AG04450 (cell line): ENCODE measurements around the gene SERTAD4. TPM values are rescaled to one million over a fixed set of nuclear protein-coding genes. Genes with fewer than 3 reads are reported as not detected.

Experiments
- CTCF ChIA-PET: fragments of 300-600, 350-600 bp; formaldehyde crosslinking; extraction: SDS; loops from one replicate; lab custom pipeline; 2022; ENCODE audit warnings: antibody characterized with exemption, inconsistent platforms; lab: Charles Lee
- POLR2A ChIA-PET: fragments of 350-600 bp; formaldehyde crosslinking; extraction: SDS; loops from one replicate; lab custom pipeline; 2021; ENCODE audit warnings: antibody characterized with exemption, inconsistent platforms; lab: Yijun Ruan, JAX
- DNase-seq: peaks from one replicate; pipeline ENCODE4 v3.0.0-alpha.2; 2011; ENCODE audit warnings: low read depth, low spot score
- H3K27ac ChIP-seq: one replicate; pipeline ENCODE4 v1.5.1; 2012; ENCODE audit warnings: low read depth, low read length, control low read depth
- H3K27me3 ChIP-seq: one replicate; pipeline ENCODE4 v1.6.0; 2012; ENCODE audit warnings: low read length; ENCODE audit not compliant: control insufficient read depth, insufficient read depth
- H3K4me3 ChIP-seq: 2 replicates; pipeline ENCODE4 v1.5.1; 2011; ENCODE audit warnings: mild to moderate bottlenecking, low read depth, low read length, control low read depth
- H3K9me3 ChIP-seq: 2 replicates; pipeline ENCODE4 v1.5.1; 2012; ENCODE audit warnings: low read length; ENCODE audit not compliant: control insufficient read depth, insufficient read depth
- CTCF ChIP-seq: IDR thresholded peaks from 2 replicates; pipeline ENCODE4 v1.5.1; 2011; ENCODE audit warnings: low read depth, low read length, control low read depth, inconsistent platforms
- polyA plus RNA-seq: library from polyadenylated mRNA; depleted of rRNA; stranded (reverse); fragments of >200 nt; gene quantifications from 2 replicates; pipeline ENCODE4 v1.2.3, GENCODE V29; 2011

Gene SERTAD4
- polyA plus RNA-seq, 1 experiment: 1.7 TPM

DNA sequence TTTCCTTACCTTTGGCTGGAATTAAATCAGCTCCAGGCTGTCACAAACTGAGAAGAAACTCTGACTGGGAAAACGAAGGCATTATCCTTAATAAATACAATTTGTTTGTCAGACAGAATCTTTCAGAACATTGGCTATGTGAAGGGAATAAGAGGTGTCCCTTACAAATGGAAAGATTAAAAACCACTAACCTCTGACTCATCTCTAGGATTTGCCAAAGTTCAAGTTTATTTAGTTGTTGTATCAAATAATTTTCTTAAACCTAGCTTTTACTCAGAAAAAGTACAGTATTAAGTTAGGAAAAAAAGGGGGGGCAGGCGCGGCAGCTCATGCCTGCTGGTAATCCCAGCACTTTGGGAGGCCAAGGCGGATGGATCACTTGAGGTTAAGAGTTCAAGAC lies 15.7 kb downstream of the SERTAD4 start:
- POLR2A ChIA-PET: no interaction called here
- CTCF ChIA-PET: interaction anchor here (1.2 to 1.7 kb wide), 2 partner anchors 17 to 425 kb away, joined by 5 to 7 read pairs; no protein-coding TSS in a partner anchor
- Histone ChIP-seq H3K4me3 (no peak overlapping the region), H3K27me3 (peaks cover 28% of the 10 kb centered on the region), H3K9me3 (peaks cover 3% of the 10 kb centered on the region; the same call in 1 of the 2 replicates), H3K27ac (no peak overlapping the region)
- no peak for DNase-seq
- no peak for TF ChIP-seq CTCF

- no peak for TF ChIP-seq CTCF
- H3K27me3 ChIP-seq: peaks cover 47% of the 10 kb centered on the region
- CTCF ChIA-PET: interaction anchor here (0.6 to 2.1 kb wide), 4 partner anchors 9 to 481 kb away, joined by 3 to 8 read pairs (median 4); no protein-coding TSS in a partner anchor
- POLR2A ChIA-PET: no interaction called here
- no peak overlapping the region for H3K27ac ChIP-seq
- peaks cover 3% of the 10 kb centered on the region; the same call in 1 of the 2 replicates for H3K9me3 ChIP-seq
- no peak for DNase-seq
- no peak overlapping the region for H3K4me3 ChIP-seq
These were observed 18.0 kb downstream of the SERTAD4 start for GRCh38 chr1:210250665-210250997.

- H3K27me3 ChIP-seq: peaks cover 52% of the 10 kb centered on the region
- TF ChIP-seq CTCF: no peak
- CTCF ChIA-PET: interaction anchor here (0.6 to 2.1 kb wide), 3 partner anchors 10 to 481 kb away, joined by 3 to 8 read pairs (median 6); no protein-coding TSS in a partner anchor
- no peak overlapping the region for H3K27ac ChIP-seq
- peaks cover 3% of the 10 kb centered on the region; the same call in 1 of the 2 replicates for H3K9me3 ChIP-seq
- peak overlapping the region; percentile 48 for H3K4me3 ChIP-seq
- DNase-seq: no peak
- POLR2A ChIA-PET: no interaction called here
These were observed 18.5 kb downstream of the SERTAD4 start for GRCh38 chr1:210250998-210251679.

GRCh38 chr1:210251680-210252490 lies 19.3 kb downstream of the SERTAD4 start:
- CTCF ChIA-PET: interaction anchor here (0.9 to 2.1 kb wide), 2 partner anchors 10 to 13 kb away, joined by 3 to 8 read pairs; no protein-coding TSS in a partner anchor
- TF ChIP-seq CTCF: no peak
- H3K4me3 ChIP-seq: peak overlapping the region; percentile 48

GRCh38 chr1:210252621-210253051 lies 20.0 kb downstream of the SERTAD4 start:
- Histone ChIP-seq H3K27me3 (peaks cover 54% of the 10 kb centered on the region), H3K4me3 (no peak overlapping the region), H3K27ac (no peak overlapping the region), H3K9me3 (peaks cover 3% of the 10 kb centered on the region; the same call in 1 of the 2 replicates)
- no peak for DNase-seq
- no peak for TF ChIP-seq CTCF
- ChIA-PET POLR2A (no interaction called here), CTCF (interaction anchor here (0.9 kb wide), 1 partner anchor 10 kb away, joined by 3 read pairs; no protein-coding TSS in a partner anchor)

More at GRCh38 chr1:210251680-210252490, 19.3 kb downstream of the SERTAD4 start:
- Histone ChIP-seq H3K9me3 (peaks cover 3% of the 10 kb centered on the region; the same call in 1 of the 2 replicates), H3K27ac (no peak overlapping the region), H3K27me3 (peaks cover 53% of the 10 kb centered on the region)
- DNase-seq: no peak
- POLR2A ChIA-PET: no interaction called here
